Stimulated activated CD4-positive, alpha-beta T cell treated with anti-CD3 and anti-CD28 coated beads, TNF-alpha, amount 100 ng/mL, for 4 hours (primary cell): ENCODE results near the gene GNAS-AS1.

Experiments
- DNase-seq, 3 experiments: peaks; one replicate each; pipeline ENCODE4 v3.0.0-alpha.2; 2020; ENCODE audit warnings: low read depth in 3 of 3

The GNAS-AS1 gene

GRCh38 chr20:58863044-58863790 lies 12.5 kb upstream of the GNAS-AS1 start:
- no peak for DNase-seq

GRCh38 chr20:58855506-58856389 lies 5.0 kb upstream of the GNAS-AS1 start:
- no peak for DNase-seq

GRCh38 chr20:58854638-58855471 lies 4.2 kb upstream of the GNAS-AS1 start:
- DNase-seq, result no peak

- no peak for DNase-seq
Measured at GRCh38 chr20:58853976-58854637, 3.4 kb upstream of the GNAS-AS1 start.

GRCh38 chr20:58853466-58853865 lies 2.8 kb upstream of the GNAS-AS1 start:
- DNase-seq, result no peak

GRCh38 chr20:58852543-58853271 lies 2.0 kb upstream of the GNAS-AS1 start, which contains the start of gene GNAS:
Gene GNAS, plus strand, starts transcription at chr20:58852716.
- peak in 2 of 3 experiments; percentile 13 to 34 for DNase-seq

- DNase-seq, result no peak
Measured at GRCh38 chr20:58851969-58852458, 1.3 kb upstream of the GNAS-AS1 start.

GRCh38 chr20:58851221-58851968 lies 693 bp upstream of the GNAS-AS1 start:
- DNase-seq, result no peak

GRCh38 chr20:58847463-58847862 lies 3.2 kb downstream of the GNAS-AS1 start:
- no peak for DNase-seq

- no peak for DNase-seq
Measured at GRCh38 chr20:58845706-58846105, 5.0 kb downstream of the GNAS-AS1 start.

- no peak for DNase-seq
Measured at GRCh38 chr20:58843128-58843556, 7.6 kb downstream of the GNAS-AS1 start.

- no peak for DNase-seq
Measured at GRCh38 chr20:58842276-58842675, 8.4 kb downstream of the GNAS-AS1 start.

- DNase-seq, result no peak
Measured at GRCh38 chr20:58841539-58842264, 9.0 kb downstream of the GNAS-AS1 start.

GRCh38 chr20:58840816-58841538 lies 9.7 kb downstream of the GNAS-AS1 start:
- no peak for DNase-seq

GRCh38 chr20:58839991-58840747 lies 10.5 kb downstream of the GNAS-AS1 start:
- DNase-seq, result no peak

- peak in 1 of 3 experiments; percentile 22 for DNase-seq
Measured at GRCh38 chr20:58839474-58839874, 11.2 kb downstream of the GNAS-AS1 start.

GRCh38 chr20:58838174-58838573 lies 12.5 kb downstream of the GNAS-AS1 start:
- DNase-seq, result no peak

GRCh38 chr20:58837717-58838116 lies 13.0 kb downstream of the GNAS-AS1 start:
- no peak for DNase-seq
